ENCODE measurements around the gene PPID.

- TF ChIP-seq CTCF (IDR thresholded peaks at IDR 0.05): no peak
- no peak for TF ChIP-seq POLR2A (IDR thresholded peaks at IDR 0.05)
These were observed 43.3 kb upstream of the PPID start for GRCh38 chr4:158766434-158767044.
